Hematopoietic multipotent progenitor cell treated with erythropoietin and hydrocortisone succinate and interleukin-3 and kit ligand, for 4 days (in vitro differentiated cells): Measurements from ENCODE around the gene CCDC102B.
"Not testable (repeated sequence)": the region's sequence is repeated elsewhere in the genome, so short reads cannot be mapped to it uniquely, and the experiment has no call there.

Source experiments
- DNase-seq: peaks from one replicate; pipeline ENCODE4 v3.0.0-alpha.2; 2015

The CCDC102B gene

DNA sequence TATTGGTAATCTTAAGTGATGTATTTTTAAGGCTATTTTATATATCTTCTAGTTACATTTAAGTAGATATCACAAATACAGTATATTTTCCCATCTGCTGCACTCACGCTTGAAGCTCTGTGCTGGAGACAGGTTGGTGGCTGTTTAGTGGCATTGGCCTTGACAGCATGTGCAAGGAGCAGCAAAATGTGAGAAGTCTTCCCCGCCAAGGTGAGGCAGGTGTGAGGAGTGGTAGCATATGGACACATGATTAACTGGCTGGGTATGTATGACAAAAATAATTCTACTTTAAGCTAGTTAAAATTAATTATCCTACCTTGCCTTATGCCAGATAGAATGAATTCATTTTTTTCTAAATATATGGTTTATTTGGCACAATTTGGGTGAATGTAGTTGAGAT lies 117.2 kb downstream of the CCDC102B start:
- DNase-seq: no peak

DNA sequence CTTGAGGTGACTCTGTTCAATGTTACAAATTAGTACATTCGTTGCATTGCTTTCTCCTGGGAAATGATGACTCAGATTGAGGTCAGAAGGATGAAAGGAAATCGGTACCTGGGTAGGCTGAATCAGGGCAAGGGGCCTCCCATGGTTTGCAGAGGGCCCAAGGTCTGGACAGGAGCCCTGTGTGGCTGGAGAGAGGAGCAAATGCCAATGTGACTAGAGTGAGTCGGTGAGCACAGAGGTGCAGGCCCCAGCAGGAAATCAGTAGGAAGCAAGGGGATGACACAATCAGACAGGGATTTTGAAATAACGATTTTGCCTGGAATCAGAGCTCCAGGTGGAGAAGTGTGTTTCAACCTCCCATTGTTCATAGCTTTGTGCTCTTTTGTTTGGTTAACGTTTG lies 118.9 kb downstream of the CCDC102B start:
- no peak for DNase-seq

DNA sequence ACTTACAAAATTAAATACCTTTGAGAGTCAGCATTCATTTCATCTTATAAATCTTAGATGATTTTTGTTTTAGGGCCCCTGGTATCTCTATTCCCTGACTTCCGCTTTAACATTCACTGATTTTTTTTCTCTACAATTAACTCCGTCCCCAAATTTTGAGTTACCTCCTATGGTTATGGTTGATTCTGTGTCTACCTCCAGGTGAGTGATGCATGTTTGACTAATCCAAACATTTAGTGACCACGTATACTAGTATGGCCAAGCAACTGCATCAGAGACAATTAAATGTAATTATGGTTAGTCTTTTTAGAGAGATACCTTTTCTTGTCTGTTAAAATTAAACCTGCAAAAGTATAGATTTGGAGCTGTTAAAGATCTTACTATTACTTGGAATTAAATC lies 120.3 kb downstream of the CCDC102B start:
- no peak for DNase-seq

DNA sequence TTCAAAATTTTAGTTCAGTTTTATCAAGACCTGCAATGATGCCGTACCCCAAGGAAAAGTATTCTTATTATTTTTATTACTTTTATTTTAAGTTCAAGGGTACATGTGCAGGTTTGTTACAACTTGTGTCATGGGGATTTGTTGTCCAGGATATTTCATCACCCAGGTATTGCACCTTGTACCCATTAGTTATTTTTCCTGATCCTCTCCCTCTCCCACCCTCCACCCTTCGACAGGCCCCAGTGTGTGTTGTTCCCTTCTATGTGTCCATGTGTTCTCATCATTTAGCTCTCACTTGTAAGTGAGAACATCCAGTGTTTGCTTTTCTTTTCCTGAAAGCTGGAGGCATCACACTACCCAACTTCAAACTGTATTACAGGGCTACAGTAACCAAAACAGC lies 122.0 kb downstream of the CCDC102B start:
- DNase-seq: no peak

DNA sequence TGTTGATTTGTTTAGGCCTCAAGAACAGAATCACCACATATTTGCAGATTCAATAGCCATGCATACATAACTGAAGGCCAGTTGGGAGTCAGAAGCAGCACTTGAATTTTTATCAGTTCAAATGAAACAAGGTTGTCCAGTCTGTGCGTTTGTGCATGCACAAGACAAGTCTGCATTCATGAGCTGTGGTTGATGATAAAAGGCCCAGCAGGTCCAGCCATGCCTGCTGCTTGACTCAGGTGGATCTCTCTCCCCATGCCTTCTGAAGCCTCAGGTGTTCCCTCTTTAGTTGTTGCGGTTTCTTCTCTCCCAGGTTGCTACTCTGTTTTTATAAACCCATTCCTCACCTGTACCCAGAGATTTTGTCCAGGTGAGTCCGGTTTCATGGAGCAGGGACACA lies 124.5 kb downstream of the CCDC102B start:
- no peak for DNase-seq

DNA sequence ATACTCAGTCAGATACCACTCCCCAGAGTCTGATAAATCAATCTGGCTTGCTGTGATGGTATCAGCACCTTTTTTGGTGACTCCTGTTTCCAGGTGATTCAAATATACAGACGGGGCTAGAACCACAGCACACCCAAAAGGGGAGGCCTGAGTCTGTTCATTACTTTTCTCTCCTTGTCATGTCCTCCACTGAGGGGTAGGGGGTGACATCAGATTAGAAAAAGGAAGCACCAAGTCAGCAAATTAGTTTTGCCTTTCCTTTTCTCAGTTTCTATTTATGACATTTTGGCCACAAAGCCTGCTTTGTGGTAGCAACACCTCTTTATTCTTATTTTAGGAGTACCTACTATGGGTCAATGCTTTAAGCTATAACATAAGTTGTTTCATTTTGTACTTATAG lies 127.4 kb downstream of the CCDC102B start:
- peak; percentile 8 for DNase-seq

DNA sequence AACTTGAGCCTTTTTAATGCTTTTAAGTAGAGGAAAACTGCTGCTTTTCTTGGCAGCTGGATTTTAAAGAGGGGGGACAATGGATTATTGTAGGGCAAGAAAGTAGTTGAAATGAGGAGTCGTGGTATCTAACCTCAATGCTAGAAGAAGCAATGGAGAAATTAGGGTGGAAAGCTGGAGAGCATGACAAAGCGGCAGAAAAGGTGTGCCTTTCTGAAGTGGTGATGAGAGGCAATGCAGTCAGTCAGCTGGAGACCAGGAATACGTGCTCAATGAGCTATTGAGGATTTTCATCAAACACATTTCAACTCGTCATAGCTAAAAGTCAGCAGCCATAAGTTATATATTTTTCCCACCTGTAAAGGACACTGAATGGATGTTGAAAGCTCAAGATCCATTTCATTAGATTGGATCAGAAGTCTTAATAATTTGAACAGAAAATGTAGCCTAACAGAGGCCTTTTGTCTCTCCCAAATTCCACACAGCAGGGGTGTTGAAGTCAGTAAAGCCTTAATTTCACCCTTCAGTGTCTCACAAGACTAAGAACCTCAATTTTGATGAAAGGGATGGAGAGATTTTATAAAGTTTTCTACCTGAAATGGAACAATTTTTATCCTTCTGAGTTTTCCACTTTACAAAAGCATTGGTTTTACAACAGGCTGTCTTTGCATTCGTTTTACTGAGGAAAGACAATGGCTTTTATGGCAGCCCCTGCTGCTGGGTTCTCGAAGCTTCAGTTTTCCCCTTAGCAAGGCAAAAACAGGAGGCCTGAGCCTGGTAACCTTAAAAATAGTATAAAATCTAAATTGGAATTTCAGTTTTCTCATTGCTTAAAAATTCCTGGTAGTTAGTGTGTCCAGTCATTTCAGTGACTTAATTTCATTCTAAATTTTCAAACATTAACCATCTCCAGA lies 131.1 kb downstream of the CCDC102B start:
- DNase-seq: no peak

DNA sequence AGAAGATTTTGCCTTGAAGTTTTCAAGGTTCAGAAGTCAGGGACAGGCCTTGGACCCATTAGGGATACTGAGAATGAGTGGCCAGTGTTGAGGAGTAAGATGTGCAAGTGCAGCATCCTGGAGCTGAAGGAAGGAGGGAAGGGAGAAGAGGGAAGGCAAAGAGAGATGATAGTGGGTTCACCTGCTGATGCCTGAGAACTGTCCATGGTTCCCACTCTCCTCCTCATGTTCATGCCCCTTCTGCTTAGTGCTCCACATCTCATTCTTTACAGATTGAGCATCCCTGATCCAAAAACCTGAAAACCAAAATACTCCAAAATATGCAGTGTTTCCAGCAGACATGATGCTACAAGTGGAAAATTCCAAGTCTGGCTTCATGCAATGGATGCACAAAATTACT lies 137.8 kb downstream of the CCDC102B start:
- DNase-seq: no peak

DNA sequence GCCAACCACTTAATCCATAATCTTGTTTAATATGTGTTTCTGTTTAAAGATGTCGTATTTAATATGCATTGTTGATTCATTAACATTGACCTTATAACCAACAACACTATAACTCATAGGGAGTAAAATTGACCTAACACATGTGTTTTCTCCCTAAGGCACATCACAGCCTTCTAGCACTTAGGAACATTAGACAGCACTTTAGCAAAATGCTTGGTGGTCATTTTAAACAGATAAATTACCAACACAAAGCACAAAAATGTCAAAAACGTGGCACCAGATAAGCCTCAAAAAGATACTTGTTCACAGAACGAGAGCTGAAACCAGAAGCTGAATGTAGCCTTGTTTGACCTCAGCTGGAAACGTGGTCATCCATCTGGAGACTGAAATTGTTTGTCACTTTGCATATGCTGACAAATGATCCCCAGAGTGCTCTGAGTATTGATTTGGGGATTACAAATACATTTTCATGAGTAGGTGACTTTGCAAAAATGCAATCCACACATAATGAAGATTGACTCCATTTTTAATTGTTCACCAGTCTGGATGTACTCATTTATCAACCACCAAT lies 139.2 kb downstream of the CCDC102B start:
- no peak for DNase-seq

DNA sequence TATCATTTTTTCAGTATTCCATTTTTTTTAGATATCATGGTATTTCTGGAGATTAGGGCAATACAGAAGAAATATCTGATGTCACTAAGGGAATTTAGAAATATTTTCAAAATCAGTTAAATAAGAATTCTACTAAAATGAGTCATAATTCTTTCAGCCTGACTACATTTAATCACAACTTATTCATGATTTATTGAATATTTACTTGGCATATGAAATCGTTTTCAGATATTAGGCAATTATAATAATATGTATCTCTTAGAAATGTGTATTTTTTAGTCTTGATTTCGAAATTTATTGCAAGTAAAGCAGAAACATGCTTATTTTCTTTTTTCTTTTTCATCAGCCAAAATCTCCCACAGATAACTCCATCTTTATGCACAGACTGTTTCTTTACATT lies 142.2 kb downstream of the CCDC102B start:
- DNase-seq: no peak

DNA sequence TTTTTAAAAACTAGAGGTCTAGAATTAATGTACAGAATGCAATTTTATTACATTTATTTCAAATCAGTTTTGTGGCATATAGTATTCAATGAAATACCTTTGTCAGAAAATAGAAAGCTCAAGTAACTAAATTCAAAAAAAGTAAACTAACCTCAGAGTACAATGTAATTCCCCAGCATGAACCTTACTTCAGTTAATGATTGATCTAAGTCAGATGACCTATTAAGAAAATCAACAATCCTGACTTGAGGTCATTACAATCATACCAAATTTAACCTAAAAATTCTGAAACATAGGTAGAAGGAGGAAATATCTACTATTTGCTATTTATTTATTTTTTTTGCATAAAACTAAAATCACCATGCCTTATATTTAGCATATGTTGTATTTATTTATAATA lies 142.9 kb downstream of the CCDC102B start:
- DNase-seq: no peak

DNA sequence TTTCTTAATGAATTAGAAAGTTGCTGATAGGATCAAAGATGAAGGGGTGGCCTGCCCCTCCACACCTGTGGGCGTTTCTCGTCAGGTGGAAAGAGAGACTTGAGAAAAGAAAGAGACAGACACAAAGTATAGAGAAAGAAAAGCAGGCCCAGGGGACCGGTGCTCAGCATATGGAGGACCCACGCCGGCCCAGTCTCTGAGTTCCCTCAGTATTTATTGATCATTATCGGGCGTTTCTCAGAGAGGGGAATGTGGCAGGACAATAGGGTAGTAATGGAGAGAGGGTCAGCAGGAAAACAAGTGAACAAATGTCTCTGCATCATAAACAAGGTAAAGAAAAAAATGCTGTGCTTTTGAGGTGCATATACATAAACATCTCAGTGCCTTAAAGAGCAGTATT lies 144.3 kb downstream of the CCDC102B start:
- no peak for DNase-seq

DNA sequence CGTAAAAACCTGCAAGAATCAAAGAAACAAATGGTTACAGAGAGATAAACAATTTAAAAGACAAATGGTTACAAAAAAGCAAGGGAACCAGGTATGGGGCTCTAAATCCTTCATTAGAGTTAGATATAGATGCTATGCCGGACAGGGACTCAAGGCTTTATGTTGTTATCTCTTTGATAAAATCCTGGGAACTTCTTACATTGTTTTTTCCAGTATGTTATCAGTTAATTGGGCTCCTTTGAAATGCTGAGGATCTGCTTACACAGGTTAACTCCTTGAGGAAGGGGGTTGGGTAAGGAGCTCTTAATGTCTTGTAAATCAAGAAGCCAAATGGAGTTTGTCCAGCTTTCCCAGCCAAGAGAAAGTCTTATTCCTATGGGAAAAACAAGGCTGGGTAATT lies 146.0 kb downstream of the CCDC102B start:
- DNase-seq: not testable (repeated sequence)

DNA sequence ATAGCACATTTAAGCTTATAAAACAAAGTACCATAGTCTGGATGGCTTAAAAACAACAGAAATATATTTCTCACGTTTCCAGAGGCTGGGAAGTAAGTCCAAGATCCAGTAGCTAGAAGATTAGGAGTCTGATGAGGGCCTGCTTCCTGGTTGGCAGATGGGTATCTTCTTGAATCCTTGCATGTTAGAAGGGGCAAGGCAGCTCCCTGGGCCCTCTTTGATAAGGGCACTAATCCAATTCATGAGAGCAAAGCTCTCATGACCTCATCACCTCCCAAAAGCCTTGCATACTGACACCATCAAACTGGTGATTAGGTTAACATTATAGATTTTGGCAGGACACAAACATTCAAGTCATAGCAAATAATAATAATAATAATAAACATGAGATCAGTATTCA lies 146.4 kb downstream of the CCDC102B start:
- no peak for DNase-seq

DNA sequence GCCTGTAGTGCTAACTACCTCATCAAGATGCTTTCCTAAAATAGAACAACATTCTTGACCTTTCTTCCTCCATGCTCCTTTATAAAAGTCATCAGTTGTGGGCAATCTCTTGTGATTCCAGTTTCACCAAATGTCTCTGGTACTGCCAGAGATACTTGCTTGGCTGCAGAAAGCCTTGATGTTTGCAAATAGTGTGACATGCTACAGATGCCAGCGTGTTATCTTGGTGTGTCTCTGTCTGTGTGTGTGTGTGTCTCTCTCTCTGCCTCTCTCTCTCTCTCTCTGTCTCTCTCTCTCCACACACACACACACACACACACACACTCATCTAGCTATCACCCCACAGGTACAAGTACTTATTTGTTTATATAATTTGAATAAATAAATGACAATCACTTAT lies 146.9 kb downstream of the CCDC102B start:
- DNase-seq: no peak

DNA sequence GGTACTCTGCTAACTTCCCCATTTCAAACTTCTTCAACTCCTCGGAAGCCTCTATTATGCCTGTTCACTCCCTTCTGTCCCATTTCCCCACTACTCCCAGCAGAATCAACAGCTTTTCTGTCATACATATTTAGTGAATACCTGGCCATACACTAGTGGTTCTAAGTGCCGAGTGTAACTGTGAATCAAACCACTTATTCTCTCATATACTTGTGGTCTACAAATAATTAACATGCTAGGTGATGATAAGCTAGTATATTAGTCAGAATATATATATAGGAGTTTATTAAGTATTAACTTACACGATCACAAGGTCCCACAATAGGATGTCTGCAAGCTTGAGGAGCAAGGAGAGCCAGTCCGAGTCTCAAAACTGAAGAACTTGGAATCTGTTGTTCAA lies 150.7 kb downstream of the CCDC102B start:
- DNase-seq: no peak

DNA sequence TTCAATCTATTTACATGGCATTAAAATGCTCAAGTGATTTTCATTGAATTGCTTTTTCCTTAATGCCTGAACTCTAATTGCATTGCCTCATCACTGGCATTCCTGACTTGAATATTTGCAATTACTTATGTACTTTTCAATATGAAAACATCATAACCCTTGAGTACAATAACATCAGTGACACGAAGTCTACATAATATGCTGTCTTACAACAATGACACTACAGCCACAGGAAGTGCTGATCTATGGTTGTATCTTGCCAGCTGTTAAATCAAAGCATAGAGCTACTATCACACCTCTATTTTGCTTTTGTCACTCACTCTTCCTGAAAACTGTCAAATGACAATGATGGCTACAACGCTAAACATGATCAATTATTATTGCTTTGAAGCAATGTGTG lies 156.9 kb downstream of the CCDC102B start:
- DNase-seq: no peak

DNA sequence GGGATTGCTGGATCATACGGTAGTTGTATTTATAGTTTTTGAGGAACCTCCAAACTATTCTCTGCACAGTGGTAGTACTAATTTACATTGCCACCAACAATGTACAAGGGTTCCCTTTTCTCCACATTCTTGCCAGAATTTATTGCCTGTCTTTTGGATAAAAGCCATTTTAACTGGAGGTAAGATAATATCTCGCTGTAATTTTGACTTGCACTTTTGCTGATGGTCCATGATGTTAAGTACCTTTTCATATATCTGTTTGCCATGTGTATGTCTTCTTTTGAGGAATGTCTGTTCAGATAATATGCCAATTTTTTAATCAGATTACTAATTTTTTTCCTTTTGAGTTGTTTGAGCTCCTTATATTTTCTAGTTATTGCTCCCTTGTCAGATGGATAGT lies 158.8 kb downstream of the CCDC102B start:
- DNase-seq: no peak

DNA sequence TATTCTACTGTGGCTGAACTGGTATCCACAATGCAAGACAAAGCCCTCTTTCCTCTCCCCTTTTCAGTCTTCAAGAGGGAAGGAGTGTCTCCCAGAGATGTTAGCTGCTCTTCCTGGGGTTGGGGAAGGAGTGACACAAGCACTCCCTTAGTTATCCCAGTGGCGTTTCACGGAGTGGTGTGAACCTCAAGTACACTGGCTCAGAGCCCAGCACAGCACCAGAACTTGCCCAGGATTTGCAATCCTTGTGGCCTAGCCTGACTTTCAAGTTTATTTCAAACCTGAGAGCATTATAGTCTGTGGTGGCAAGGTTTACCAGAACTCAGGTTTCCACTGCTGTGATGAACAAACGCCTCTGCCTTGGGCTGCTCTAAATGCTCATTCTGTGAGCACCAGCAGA lies 162.5 kb downstream of the CCDC102B start:
- DNase-seq: no peak

DNA sequence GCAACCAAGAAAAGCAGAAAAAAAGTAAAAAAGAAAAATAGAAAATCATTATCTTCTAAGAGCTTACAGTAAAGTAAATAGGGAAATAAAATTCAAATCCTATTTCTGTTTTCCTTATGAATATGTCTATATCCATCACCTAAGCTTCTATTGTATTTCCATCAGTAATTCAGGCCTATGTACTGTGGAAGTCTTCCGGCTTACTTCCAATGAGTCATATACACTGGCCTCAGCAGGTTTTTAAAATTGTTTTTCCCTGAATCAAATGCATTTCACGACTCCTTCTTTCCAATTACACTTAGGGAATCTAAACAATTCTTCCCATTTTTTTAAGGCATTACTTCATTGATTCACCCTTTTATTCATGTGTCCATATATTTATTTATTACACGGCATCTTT lies 164.7 kb downstream of the CCDC102B start:
- no peak for DNase-seq

DNA sequence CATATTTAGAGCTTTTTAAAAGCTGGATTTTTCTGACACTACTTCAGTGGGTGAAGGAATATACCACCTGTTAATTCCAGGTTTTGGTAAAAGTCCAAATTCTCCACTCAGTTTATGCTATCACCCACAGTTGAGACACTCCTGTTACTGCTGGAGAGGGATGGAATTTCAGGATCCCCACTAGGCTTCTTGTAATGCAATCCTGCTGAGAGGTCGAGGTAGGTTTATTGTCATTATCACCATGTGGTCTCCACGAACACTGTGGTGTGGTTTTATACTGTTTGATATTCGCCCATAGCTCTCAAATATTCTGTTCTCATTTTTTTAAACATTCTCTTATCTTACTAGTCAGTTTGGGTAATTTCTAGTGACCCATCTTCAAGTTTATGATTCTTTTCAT lies 167.9 kb downstream of the CCDC102B start:
- no peak for DNase-seq

DNA sequence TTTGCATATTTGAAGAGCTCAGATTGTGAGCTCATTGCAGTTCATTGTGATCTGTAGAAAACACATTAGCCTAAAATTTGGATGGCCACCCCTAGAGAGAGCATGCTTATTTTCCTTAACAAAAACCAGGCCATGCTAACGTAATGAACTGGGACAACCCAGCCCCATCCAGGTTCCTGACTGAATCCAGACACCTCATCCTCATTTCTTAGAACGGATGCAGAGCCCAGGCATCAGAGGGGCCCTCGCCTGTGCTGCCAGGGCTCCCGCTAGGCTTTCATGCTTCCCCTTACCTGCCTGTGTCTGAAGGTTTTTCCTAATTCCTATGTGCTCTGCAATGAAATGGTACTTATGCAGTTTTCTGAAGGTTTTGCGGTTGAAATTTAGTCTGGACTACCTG lies 171.1 kb downstream of the CCDC102B start:
- no peak for DNase-seq

DNA sequence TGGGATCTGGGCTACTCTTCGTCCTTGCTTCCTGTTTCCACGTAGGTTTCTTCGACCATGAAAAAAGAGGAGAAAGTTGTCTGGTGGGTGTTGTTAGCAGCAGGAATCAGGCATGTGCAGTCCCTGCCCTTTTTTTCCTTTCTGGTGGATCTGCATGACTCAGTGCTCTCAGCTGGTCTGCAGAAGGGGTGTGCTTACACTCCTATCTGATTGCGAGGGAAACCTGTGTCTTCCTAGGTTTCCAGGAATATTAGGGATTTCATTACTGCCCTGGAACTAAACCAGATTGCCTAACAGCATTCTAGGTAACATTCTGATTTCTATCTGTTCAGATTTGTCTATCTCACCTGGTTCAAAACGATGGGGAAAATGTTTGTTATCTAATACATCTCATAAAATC lies 174.3 kb downstream of the CCDC102B start:
- no peak for DNase-seq

DNA sequence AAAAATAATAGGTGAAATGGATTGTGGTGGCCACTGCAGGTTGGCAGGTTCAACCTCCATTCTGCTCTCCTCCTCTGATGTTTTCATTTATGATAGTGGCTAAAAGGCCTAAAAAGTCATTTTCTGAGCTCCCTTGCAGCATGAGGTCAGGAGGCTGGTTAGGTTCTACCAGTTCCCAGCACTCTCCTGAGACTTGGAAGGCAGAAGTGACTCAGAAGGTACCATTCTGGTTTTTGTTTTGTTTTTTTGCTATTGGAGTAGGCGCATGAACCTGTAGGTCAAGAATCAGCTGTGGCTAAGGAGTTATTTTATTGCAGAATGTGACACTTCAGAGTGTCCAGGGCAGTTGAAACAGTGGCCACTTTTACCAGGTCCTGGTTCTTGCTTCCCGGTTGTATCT lies 181.9 kb downstream of the CCDC102B start:
- DNase-seq: no peak

DNA sequence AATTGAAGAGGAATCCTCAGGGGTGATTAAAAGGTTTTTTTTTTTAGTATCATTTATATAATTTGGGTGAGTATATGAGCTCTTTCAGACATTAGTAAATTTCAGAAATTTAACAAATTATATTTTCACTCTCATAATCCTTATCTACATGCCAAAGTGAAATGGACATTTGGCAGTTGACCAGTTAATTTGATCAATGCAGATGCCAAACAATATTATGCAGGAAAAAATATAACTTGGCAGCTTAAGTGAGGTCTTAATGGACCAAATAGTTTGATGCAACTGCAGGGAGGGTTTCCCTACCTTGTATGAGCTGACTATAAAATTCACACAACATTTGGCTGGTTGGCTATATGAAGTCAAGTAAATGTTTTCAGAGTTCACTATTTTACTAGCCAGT lies 185.2 kb downstream of the CCDC102B start:
- DNase-seq: no peak
